ENCODE results near the gene WDR83. TPM values are rescaled to one million over a fixed set of nuclear protein-coding genes. Genes with fewer than 3 reads are reported as not detected.

The WDR83 gene
- total and polyA plus RNA-seq, 2 of the 4 experiments (the other 2 are of a cell fraction) = 5.9 to 8.9 TPM

GRCh38 chr19:12647047-12647446 is 19.6 kb upstream of the WDR83 start:
- BruUV-seq (replicated peaks) = no TSS peak
- no peak overlapping the region for H2AFZ ChIP-seq (replicated peaks; ENCODE audit: low read length, poor library complexity)
- intact Hi-C loops (cut with micrococcal nuclease) (no loop called here), dilution Hi-C loops (cut with HindIII; ENCODE audit: low sequenced_read_pairs, unreplicated experiment) (no loop called here), in situ Hi-C loops (cut with MboI; ENCODE audit: low sequenced_read_pairs) (no loop called here)
- no peaks in the 10 kb centered on the region for H3K9me3 ChIP-seq (ENCODE audit: control insufficient read depth, insufficient read depth, low read length)
- H3K4me2 ChIP-seq (ENCODE audit: low read depth, low read length) = no peak overlapping the region
- 70% methylated on average over 2 of the region's 8 CpGs; no CpG with 5 or more reads in 1 of the 2 experiments for WGBS, 2 experiments (ENCODE audit: extremely low coverage in 2 of 2, insufficient read length in 1 of 2)
- no peak overlapping the region for H2BK120ac ChIP-seq (ENCODE audit: low read depth, low read length)
- no peak overlapping the region for H3K9ac ChIP-seq (ENCODE audit: low read depth, low read length)
- ATAC-seq (ENCODE audit: low read depth) (no peak), DNase-seq (no peak)
- TF ChIP-seq MXI1 (IDR thresholded peaks at IDR 0.05; ENCODE audit: borderline replicate concordance, low read depth, low read length) (no peak), RCOR1 (IDR thresholded peaks at IDR 0.05; ENCODE audit: insufficient replicate concordance, low read length) (no peak), CHD1 (IDR thresholded peaks at IDR 0.05; ENCODE audit: low read depth, low read length) (no peak), ELK1 (IDR thresholded peaks at IDR 0.05; ENCODE audit: borderline replicate concordance, low read depth, low read length) (no peak), RAD21 (IDR thresholded peaks at IDR 0.05; ENCODE audit: low read length) (no peak), POLR2A (IDR thresholded peaks at IDR 0.05; ENCODE audit: low read depth, low read length) (no peak), MAFK (IDR thresholded peaks at IDR 0.05; ENCODE audit: low read depth, low read length) (no peak), FOS (IDR thresholded peaks at IDR 0.05; ENCODE audit: low read depth, low read length) (no peak), MAZ (IDR thresholded peaks at IDR 0.05; ENCODE audit: borderline replicate concordance, low read depth, low read length) (no peak), CTCF (conservative IDR thresholded peaks at IDR 0.05; ENCODE audit: low read depth, low read length) (no peak), SMC3 (IDR thresholded peaks at IDR 0.05; ENCODE audit: low read depth, low read length) (no peak)
- H3K4me3 ChIP-seq (ENCODE audit: insufficient read depth, low read depth, low read length) = no peak overlapping the region
- no peak overlapping the region for H3K4ac ChIP-seq (ENCODE audit: low read depth, low read length)
- H4K8ac ChIP-seq (ENCODE audit: low read depth in 2 of 2, low read length in 2 of 2) = no peak overlapping the region
- H3K27ac ChIP-seq (ENCODE audit: insufficient read depth, low read length) = no peak overlapping the region
- H3K18ac ChIP-seq (ENCODE audit: low read depth, low read length) = no peak overlapping the region
- no peak overlapping the region for H2AK9ac ChIP-seq (replicated peaks; ENCODE audit: low read depth, low read length, poor library complexity)
- no peak overlapping the region for H2BK15ac ChIP-seq (ENCODE audit: low read depth, low read length)
- no peak overlapping the region for H3K14ac ChIP-seq (replicated peaks; ENCODE audit: low read depth, low read length)
- H3K56ac ChIP-seq (ENCODE audit: extremely low read depth, insufficient read depth, low read length) = no peak overlapping the region
- H3K36me3 ChIP-seq (ENCODE audit: control insufficient read depth, insufficient read depth, low read length) = peaks cover 4% of the 10 kb centered on the region; the same call in 1 of the 2 replicates
- H3K79me1 ChIP-seq (ENCODE audit: low read depth in 1 of 2, low read length in 2 of 2) = no peaks in the 10 kb centered on the region
- no peak overlapping the region for H2BK5ac ChIP-seq (ENCODE audit: low read depth, low read length, poor library complexity, severe bottlenecking)
- H3K4me1 ChIP-seq (ENCODE audit: control insufficient read depth, insufficient read depth, low read length) = 0 out of 2 replicates have a peak, but pooled peaks cover 2% of the 10 kb centered on the region
- ChIA-PET CTCF (no interaction called here), POLR2A (ENCODE audit: unreplicated experiment) (no interaction called here)
- no peak overlapping the region for H2AK5ac ChIP-seq (ENCODE audit: low read depth, low read length)
- H3K27me3 ChIP-seq (ENCODE audit: control insufficient read depth, insufficient read depth, low read length) = no peaks in the 10 kb centered on the region
- no peaks in the 10 kb centered on the region for H4K20me1 ChIP-seq (ENCODE audit: insufficient read depth, low read length)
- no peak overlapping the region for H3K23ac ChIP-seq (ENCODE audit: low read depth, low read length)
- H4K5ac ChIP-seq (ENCODE audit: low read depth, low read length) = no peak overlapping the region
- no peak overlapping the region for H2BK20ac ChIP-seq (ENCODE audit: low read depth, low read length)
- no peak overlapping the region for H4K91ac ChIP-seq (ENCODE audit: insufficient read depth, low read depth, low read length)
- 0 out of 2 replicates have a peak, but pooled peaks cover 3% of the 10 kb centered on the region for H3K9me1 ChIP-seq (ENCODE audit: insufficient read depth, low read length)
